GM18526 (cell line): ENCODE results near the gene MED13L.

Experiments used
- POLR2A ChIP-seq: IDR thresholded peaks from 3 replicates; pipeline ENCODE4 v1.6.1; 2011; ENCODE audit not compliant: insufficient read length; ENCODE audit errors: extremely low read depth

MED13L gene

DNA sequence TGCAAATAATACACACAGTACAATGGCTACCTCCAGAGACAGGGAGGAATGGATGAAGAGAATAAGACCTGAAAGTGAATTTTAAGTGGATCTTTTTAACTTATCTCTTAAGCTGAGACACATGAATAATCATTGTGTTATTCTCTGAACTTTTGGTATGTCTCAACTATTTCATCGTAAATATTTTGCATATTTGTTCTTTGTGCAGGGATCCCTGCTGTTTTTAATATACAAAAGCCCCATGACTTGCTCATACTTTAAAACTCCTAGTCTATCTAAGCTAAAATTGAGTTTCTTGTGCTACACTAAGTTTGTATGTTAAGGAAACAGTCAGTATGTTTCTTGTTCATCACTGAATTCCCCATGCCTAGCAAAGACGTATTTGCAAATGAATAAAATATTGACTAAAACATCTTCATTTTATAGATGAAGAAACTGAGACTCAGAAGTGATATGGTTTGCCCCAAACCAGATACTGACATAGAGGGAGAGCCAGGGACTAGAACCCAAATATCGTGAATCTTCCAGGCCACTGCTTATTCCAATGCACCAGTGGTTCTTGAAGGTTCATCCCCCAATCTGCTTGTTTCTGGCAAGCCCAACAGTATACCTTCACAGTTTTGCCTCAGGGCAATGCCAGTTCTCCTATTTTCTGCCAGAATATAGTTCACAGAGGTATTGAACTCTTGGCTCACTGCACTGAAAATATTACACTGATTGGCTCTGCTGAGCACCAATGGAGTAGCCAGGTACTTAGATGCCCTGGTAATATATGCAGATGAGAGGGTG, 356.9 kb downstream of the MED13L start:
- no peak for TF ChIP-seq POLR2A

DNA sequence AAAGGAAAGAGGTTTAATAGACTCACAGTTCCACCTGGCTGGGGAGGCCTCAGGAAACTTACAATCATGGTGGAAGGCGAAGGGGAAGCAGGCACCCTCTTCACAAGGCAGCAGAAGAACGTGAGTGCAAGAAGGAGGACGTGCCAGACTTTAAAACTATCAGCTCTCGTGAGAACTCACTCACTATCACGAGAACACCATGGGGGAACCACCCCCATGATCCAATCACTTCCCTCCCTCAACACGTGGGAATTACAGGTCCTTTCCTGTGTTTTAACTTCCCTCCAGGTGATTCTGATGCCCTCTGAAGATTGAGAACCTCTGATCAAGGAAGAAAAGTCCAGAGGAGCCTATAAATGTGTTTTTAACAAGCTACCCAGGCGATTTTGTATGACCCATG, 358.7 kb downstream of the MED13L start:
- TF ChIP-seq POLR2A, result no peak

DNA sequence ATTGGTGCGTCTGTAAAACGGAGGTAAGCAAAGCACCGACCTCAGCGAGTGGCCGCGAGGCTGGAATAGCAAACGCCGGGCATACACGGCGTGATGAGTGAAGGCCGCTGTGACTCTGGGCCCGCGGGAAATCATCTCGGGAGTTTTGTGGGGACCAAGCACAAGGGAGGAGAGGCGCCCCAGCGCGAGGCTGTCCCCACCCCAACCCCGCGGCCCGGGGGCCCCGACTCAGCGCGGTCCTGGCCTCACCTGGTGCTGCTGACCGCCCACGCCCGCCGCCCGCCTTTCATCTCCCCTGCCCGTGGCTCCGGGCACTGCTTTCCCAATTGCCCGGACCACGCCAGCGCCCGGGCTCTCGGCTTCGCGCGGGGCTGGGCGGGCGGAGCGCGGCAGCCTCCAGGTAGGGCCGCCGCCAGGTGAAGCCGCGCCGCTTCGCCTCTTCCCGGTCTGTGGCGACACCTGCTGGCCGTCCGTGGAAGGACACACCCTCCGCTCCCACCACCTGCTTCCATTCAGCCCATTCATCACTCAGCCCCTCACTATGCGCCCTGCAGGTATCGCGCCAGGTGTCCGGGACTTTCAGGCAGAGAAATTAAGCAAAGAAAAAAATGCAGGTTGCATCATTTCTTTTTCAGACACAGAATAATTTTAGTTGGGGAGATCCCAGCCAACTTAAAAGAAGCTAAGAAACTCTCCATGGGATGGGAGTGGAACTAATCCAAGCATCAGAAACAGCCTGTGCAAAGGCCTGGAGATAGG, 360.4 kb downstream of the MED13L start:
- no peak for TF ChIP-seq POLR2A

DNA sequence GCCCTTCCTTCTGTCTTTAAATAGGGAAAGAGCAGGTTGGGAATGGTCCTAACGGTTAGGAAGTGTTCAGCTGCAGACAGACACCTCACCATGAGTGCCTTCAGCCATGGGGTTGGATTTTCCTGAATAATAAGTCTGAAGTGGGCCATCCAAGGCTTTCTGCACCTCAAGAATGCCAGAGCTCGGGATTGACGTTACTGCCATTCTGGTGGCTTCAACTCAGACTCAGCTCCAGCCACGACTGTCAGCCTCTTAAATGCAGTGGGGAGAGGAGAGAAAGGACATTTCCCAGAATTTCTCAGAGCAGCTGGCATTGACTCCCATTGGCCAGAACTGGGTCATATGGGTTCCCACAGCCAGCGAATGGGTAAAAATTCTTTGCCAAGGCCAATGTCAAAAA, 363.4 kb downstream of the MED13L start:
- TF ChIP-seq POLR2A, result no peak

DNA sequence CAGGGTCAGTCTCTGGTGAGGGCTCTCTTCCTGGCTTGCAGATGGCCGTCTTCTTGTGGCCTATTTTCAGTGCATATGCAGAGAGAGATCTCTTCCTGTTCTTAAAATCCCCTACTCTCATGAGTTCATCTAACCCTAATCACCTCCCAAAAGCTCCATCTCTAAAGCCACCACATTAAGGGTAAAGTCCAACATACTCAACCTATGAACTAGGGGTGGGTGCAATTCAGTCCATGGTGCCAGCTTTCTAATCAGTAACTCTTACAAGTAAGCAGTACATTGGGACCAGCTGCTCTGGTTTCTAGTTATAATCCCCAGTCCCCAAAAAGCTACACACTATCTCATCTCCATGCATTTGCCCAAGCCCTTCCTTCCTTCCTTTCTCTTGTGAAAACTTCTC, 365.1 kb downstream of the MED13L start:
- no peak for TF ChIP-seq POLR2A

DNA sequence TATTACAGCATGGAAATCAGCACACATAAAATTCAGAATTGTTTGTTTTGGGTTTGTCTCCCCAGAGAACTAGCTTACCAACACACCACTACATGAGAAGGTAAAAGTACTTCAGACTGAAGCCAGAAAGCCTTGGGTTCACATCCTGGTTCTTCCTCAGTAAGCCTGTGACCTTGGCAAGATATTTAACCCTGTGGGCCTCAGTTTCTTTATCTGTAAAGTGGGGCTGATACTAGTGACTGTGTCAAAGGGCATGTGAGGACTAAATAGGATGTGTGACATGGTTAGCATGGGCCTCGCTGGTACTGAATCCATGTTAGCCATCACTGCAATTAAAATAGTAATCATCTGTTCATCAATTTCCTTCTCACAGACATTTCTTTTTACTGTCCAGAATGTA, 366.1 kb downstream of the MED13L start:
- no peak for TF ChIP-seq POLR2A

DNA sequence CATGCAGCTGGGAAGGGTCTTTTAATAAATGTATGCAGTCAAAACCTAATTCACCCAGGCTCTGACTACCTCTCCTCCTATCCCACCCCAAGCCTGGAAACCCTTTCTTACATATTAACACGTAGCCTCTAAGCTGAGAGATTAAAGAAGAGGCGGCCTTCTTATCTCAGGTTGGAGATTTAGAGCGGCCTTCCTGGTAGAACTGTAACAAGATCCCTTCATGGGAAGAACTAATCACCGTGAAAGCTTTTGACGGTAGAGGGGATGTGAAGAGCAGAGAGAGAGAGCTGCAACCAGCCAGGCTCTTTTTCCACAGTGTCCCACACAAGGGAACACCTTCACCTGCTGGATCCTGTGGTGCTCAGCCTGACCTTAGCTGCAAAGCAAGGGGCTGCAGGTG, 367.4 kb downstream of the MED13L start:
- TF ChIP-seq POLR2A, result no peak
